Memory B cell (primary cell): ENCODE measurements around the gene CTNNA3.

Experiments used
- ATAC-seq: fragments of 150-1000 bp; cut with Tn5 transposase; 2 replicates; pipeline ENCODE4 v1.10.0; 2021; ENCODE audit warnings: low read depth, mild to moderate bottlenecking, moderate library complexity
- DNase-seq, 2 donors: peaks; one replicate each; pipeline ENCODE4 v3.0.0; 2022; ENCODE audit warnings: low spot score in 2 of 2
- H3K27ac Mint-ChIP-seq: one replicate; pipeline ENCODE4 v1.8.0; 2022; ENCODE audit warnings: mild to moderate bottlenecking, moderate library complexity, mixed read lengths
- H3K27me3 Mint-ChIP-seq: one replicate; pipeline ENCODE4 v1.8.0; 2022; ENCODE audit warnings: mixed read lengths
- H3K36me3 Mint-ChIP-seq: one replicate; pipeline ENCODE4 v1.8.0; 2022; ENCODE audit warnings: mild to moderate bottlenecking, mixed read lengths
- H3K4me1 Mint-ChIP-seq: one replicate; pipeline ENCODE4 v1.8.0; 2022; ENCODE audit warnings: mixed read lengths
- H3K4me3 Mint-ChIP-seq: one replicate; pipeline ENCODE4 v1.8.0; 2022; ENCODE audit warnings: mild to moderate bottlenecking, moderate library complexity, mixed read lengths
- H3K9me3 Mint-ChIP-seq: one replicate; pipeline ENCODE4 v1.8.0; 2022; ENCODE audit warnings: mixed read lengths

The CTNNA3 gene

DNA sequence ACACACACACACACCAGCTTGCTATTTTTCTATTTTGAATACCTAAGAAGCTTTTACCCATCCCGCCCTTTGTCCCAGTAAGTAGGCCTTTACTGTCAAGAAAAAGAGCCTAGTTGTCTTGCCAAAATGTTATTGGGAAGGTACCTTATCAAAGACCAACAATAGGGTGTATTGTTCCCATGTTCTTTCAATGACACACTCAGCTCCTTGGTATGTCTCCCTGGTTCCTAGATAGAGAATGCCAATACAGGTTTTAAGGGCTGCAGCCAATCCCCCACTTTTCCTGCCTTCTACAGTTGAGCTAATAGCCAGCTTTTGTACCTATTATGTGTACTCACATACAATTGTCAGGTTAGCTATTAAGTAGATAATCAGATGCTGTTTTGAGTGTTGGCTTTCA lies 862.1 kb downstream of the CTNNA3 start:
- no peaks in the 10 kb centered on the region for H3K36me3 Mint-ChIP-seq
- no peak overlapping the region for H3K4me3 Mint-ChIP-seq
- no peak overlapping the region for H3K27ac Mint-ChIP-seq
- ATAC-seq (no peak), DNase-seq (no peak)
- H3K4me1 Mint-ChIP-seq: no peaks in the 10 kb centered on the region
- peaks cover 5% of the 10 kb centered on the region for H3K9me3 Mint-ChIP-seq
- no peaks in the 10 kb centered on the region for H3K27me3 Mint-ChIP-seq

- Mint-ChIP-seq H3K4me3 (no peak overlapping the region), H3K36me3 (no peaks in the 10 kb centered on the region), H3K9me3 (peaks cover 5% of the 10 kb centered on the region), H3K27ac (no peak overlapping the region), H3K27me3 (no peaks in the 10 kb centered on the region), H3K4me1 (no peaks in the 10 kb centered on the region)
- DNase-seq (no peak), ATAC-seq (no peak)
Measured at GRCh38 chr10:66832781-66833422, 863.1 kb downstream of the CTNNA3 start.

DNA sequence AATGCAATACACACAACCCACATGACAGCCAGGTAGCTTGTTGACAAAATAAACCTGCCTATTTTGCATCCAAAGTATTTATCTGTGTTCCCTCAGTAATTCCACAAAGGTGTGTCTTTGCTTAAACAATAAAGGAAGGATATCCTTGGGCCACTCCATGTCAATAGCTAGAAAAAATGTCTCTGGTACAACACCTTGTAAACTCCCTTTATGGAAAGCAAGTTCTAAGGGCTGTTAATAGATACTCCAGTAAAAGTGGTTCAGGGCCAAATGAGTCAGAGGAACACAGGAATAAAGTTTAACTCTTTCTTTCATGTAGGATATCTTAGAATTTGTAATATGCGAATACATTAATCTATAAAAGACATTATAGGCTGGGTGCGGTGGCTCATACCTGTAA lies 867.0 kb downstream of the CTNNA3 start:
- no peak for DNase-seq
- Mint-ChIP-seq H3K9me3 (peaks cover 6% of the 10 kb centered on the region), H3K27me3 (no peaks in the 10 kb centered on the region), H3K27ac (no peak overlapping the region), H3K4me1 (no peaks in the 10 kb centered on the region), H3K36me3 (no peaks in the 10 kb centered on the region), H3K4me3 (no peak overlapping the region)
- ATAC-seq: no peak

DNA sequence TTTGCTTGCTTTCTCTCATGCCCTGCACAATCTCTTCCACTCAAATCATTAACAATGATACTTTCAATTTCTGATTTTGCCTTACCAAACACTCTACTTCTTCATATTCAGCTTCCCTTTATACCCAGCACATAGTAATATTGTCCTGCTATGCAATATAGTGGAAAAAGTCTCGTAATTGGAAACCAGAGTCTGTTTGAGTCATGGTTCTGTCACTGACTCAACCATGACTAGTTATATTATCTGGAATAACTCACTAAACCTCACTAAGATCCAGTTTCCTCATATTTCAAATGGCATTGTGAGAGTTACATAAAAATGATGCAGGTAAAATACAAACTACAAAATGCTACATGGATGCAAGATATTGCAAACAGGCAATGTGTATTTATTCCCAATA lies 868.6 kb downstream of the CTNNA3 start:
- Mint-ChIP-seq H3K27me3 (no peaks in the 10 kb centered on the region), H3K9me3 (peaks cover 6% of the 10 kb centered on the region), H3K36me3 (no peaks in the 10 kb centered on the region), H3K4me3 (no peak overlapping the region), H3K27ac (no peak overlapping the region), H3K4me1 (no peaks in the 10 kb centered on the region)
- DNase-seq (no peak), ATAC-seq (no peak)

DNA sequence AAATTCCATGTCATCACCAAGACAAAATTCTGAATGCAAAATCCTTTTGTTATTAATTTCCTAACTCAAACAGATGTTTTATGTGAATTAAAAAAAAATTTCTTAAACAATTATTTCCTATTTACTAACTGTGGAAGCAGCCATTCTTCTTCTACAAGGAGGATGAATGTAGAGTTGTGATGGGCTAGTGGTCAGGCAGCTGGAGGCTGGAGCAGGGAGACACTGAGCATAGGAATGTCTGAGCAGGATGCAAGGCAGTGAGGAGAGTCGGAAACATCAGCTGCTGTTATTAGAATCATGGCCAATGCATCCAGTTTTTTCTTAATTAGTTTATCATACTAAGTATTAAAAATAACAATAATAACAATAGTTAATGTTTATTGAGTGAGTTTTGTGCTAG lies 872.7 kb downstream of the CTNNA3 start:
- H3K36me3 Mint-ChIP-seq: no peaks in the 10 kb centered on the region
- peaks cover 3% of the 10 kb centered on the region for H3K9me3 Mint-ChIP-seq
- no peak overlapping the region for H3K4me3 Mint-ChIP-seq
- ATAC-seq: no peak
- H3K27me3 Mint-ChIP-seq: no peaks in the 10 kb centered on the region
- H3K4me1 Mint-ChIP-seq: no peaks in the 10 kb centered on the region
- H3K27ac Mint-ChIP-seq: no peak overlapping the region
- DNase-seq: no peak

- Mint-ChIP-seq H3K4me1 (no peaks in the 10 kb centered on the region), H3K9me3 (peaks cover 3% of the 10 kb centered on the region), H3K27ac (no peak overlapping the region), H3K27me3 (no peaks in the 10 kb centered on the region), H3K36me3 (no peaks in the 10 kb centered on the region), H3K4me3 (no peak overlapping the region)
- DNase-seq: no peak
- no peak for ATAC-seq
Measured at GRCh38 chr10:66822801-66823200, 873.2 kb downstream of the CTNNA3 start.

GRCh38 chr10:66819691-66820090 lies 876.3 kb downstream of the CTNNA3 start:
- no peaks in the 10 kb centered on the region for H3K4me1 Mint-ChIP-seq
- no peaks in the 10 kb centered on the region for H3K36me3 Mint-ChIP-seq
- no peaks in the 10 kb centered on the region for H3K9me3 Mint-ChIP-seq
- H3K27me3 Mint-ChIP-seq: no peaks in the 10 kb centered on the region
- no peak overlapping the region for H3K4me3 Mint-ChIP-seq
- H3K27ac Mint-ChIP-seq: no peak overlapping the region
- DNase-seq (no peak), ATAC-seq (no peak)

- Mint-ChIP-seq H3K36me3 (no peaks in the 10 kb centered on the region), H3K4me1 (no peaks in the 10 kb centered on the region), H3K27ac (no peak overlapping the region), H3K4me3 (no peak overlapping the region), H3K9me3 (peaks cover 2% of the 10 kb centered on the region), H3K27me3 (no peaks in the 10 kb centered on the region)
- DNase-seq (no peak), ATAC-seq (no peak)
Measured at GRCh38 chr10:66813122-66813521, 882.9 kb downstream of the CTNNA3 start.

DNA sequence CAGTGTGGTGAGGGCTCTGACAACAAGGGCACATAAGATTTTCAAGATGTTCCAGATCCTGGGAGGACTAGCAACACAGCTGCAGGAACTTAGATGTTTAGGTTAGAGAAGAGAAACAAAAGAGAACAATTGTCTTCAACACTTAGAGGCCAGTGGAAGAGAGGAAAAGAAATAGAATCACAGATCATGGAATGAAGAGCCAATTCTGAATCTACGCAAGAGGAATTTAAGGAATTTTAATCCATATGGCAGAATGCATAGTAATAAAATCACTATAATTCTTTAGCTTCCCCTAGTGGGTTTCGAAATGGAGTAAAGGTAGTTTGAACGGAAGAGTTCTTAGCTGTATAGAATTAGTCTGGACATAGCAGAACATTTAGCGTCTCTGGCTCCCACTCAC lies 884.8 kb downstream of the CTNNA3 start:
- H3K36me3 Mint-ChIP-seq: no peaks in the 10 kb centered on the region
- H3K27ac Mint-ChIP-seq: no peak overlapping the region
- no peaks in the 10 kb centered on the region for H3K4me1 Mint-ChIP-seq
- DNase-seq (no peak), ATAC-seq (no peak)
- H3K4me3 Mint-ChIP-seq: no peak overlapping the region
- H3K27me3 Mint-ChIP-seq: no peaks in the 10 kb centered on the region
- peaks cover 2% of the 10 kb centered on the region for H3K9me3 Mint-ChIP-seq

DNA sequence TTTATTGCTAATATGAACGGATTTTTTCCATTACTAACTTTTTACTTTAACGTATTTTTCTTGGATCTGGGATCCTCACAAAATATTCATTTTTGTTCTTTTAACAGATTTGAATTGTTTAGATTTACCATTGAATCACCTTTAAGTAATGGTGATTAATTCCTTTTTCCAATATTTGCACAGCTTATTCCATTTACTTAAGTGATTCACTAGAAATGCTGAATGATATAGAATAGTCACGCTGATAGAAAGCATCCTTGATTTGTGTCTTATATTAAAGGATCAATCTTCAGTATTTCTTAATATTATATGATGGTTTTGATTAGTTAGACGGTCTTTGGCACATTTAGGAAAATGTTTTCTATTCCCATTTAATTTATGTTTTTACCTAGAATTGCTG lies 886.6 kb downstream of the CTNNA3 start:
- Mint-ChIP-seq H3K4me3 (no peak overlapping the region), H3K9me3 (peaks cover 2% of the 10 kb centered on the region), H3K27me3 (no peaks in the 10 kb centered on the region), H3K36me3 (no peaks in the 10 kb centered on the region), H3K27ac (no peak overlapping the region), H3K4me1 (no peaks in the 10 kb centered on the region)
- ATAC-seq (no peak), DNase-seq (no peak)

- peaks cover 3% of the 10 kb centered on the region for H3K9me3 Mint-ChIP-seq
- DNase-seq (no peak), ATAC-seq (no peak)
- H3K27me3 Mint-ChIP-seq: no peaks in the 10 kb centered on the region
- H3K4me1 Mint-ChIP-seq: no peaks in the 10 kb centered on the region
- no peak overlapping the region for H3K27ac Mint-ChIP-seq
- H3K36me3 Mint-ChIP-seq: no peaks in the 10 kb centered on the region
- no peak overlapping the region for H3K4me3 Mint-ChIP-seq
Measured at GRCh38 chr10:66805612-66806011, 890.4 kb downstream of the CTNNA3 start.

- H3K4me1 Mint-ChIP-seq: no peaks in the 10 kb centered on the region
Measured at GRCh38 chr10:66804962-66805361, 891.0 kb downstream of the CTNNA3 start.

GRCh38 chr10:66803174-66803573 lies 892.8 kb downstream of the CTNNA3 start:
- H3K27ac Mint-ChIP-seq: no peak overlapping the region
- no peak for ATAC-seq
- peaks cover 3% of the 10 kb centered on the region for H3K9me3 Mint-ChIP-seq
- H3K27me3 Mint-ChIP-seq: no peaks in the 10 kb centered on the region
- no peaks in the 10 kb centered on the region for H3K36me3 Mint-ChIP-seq
- no peak overlapping the region for H3K4me3 Mint-ChIP-seq
- no peak for DNase-seq
- H3K4me1 Mint-ChIP-seq: no peaks in the 10 kb centered on the region

More at GRCh38 chr10:66804962-66805361, 891.0 kb downstream of the CTNNA3 start:
- Mint-ChIP-seq H3K27ac (no peak overlapping the region), H3K4me3 (no peak overlapping the region), H3K36me3 (no peaks in the 10 kb centered on the region), H3K27me3 (no peaks in the 10 kb centered on the region), H3K9me3 (peaks cover 3% of the 10 kb centered on the region)
- ATAC-seq: no peak
- DNase-seq: no peak

DNA sequence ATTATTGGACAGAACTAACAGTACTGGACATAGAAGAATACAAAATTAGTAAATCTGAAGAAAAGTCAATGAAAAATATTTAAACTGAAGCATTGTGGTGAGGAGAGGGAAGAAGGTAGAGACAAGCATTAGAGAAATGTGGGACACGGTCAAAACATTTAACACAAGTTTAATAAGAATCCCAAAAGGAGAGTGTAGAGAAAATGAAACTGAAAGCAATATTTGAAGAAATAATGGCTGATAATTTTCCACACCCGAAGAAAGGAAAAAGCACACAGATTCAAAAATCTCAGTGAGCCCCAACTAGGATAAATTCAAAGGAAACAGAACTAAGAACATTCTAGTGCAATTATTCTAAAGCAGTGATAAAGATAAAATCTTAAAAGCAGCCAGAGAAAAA lies 896.5 kb downstream of the CTNNA3 start:
- Mint-ChIP-seq H3K4me1 (no peaks in the 10 kb centered on the region), H3K36me3 (no peaks in the 10 kb centered on the region), H3K9me3 (peaks cover 3% of the 10 kb centered on the region), H3K4me3 (no peak overlapping the region), H3K27ac (no peak overlapping the region), H3K27me3 (no peaks in the 10 kb centered on the region)
- DNase-seq (no peak), ATAC-seq (no peak)

- no peaks in the 10 kb centered on the region for H3K27me3 Mint-ChIP-seq
- ATAC-seq (no peak), DNase-seq (no peak)
- H3K4me3 Mint-ChIP-seq: no peak overlapping the region
- H3K9me3 Mint-ChIP-seq: peaks cover 2% of the 10 kb centered on the region
- H3K4me1 Mint-ChIP-seq: no peaks in the 10 kb centered on the region
- no peak overlapping the region for H3K27ac Mint-ChIP-seq
- H3K36me3 Mint-ChIP-seq: no peaks in the 10 kb centered on the region
Measured at GRCh38 chr10:66795866-66796265, 900.1 kb downstream of the CTNNA3 start.
